Hippocampal formation (tissue), 2 donors: ENCODE results near the gene RBFOX2.

ENCODE experiments used
- DNase-seq, 2 donors: peaks; one replicate each; lab custom pipeline; 2025; lab: John Stamatoyannopoulos, UW

The RBFOX2 gene

GRCh38 chr22:35930933-35931332 is 97.7 kb downstream of the RBFOX2 start:
- DNase-seq: peak in 1 of 2 donors; percentile 69

GRCh38 chr22:35928285-35928798 is 100.3 kb downstream of the RBFOX2 start:
- DNase-seq: no peak

GRCh38 chr22:35923026-35923425 is 105.6 kb downstream of the RBFOX2 start:
- DNase-seq: no peak

GRCh38 chr22:35921777-35922176 is 106.8 kb downstream of the RBFOX2 start:
- peak; percentile 31 to 34 for DNase-seq

GRCh38 chr22:35921044-35921443 is 107.6 kb downstream of the RBFOX2 start:
- no peak for DNase-seq

- no peak for DNase-seq
Observed at GRCh38 chr22:35919002-35919542, 109.6 kb downstream of the RBFOX2 start.

GRCh38 chr22:35918456-35918855 is 110.2 kb downstream of the RBFOX2 start:
- no peak for DNase-seq

GRCh38 chr22:35917651-35918050 is 111.0 kb downstream of the RBFOX2 start:
- DNase-seq: no peak

- DNase-seq: no peak
Observed at GRCh38 chr22:35915477-35916013, 113.1 kb downstream of the RBFOX2 start.

GRCh38 chr22:35914665-35915476 is 113.8 kb downstream of the RBFOX2 start:
- DNase-seq: peak; percentile 74 to 97

- DNase-seq: no peak
Observed at GRCh38 chr22:35914357-35914664, 114.3 kb downstream of the RBFOX2 start.

GRCh38 chr22:35913925-35914324 is 114.7 kb downstream of the RBFOX2 start:
- DNase-seq: no peak

- no peak for DNase-seq
Observed at GRCh38 chr22:35912658-35913057, 116.0 kb downstream of the RBFOX2 start.

GRCh38 chr22:35911877-35912276 is 116.7 kb downstream of the RBFOX2 start:
- DNase-seq: no peak

- DNase-seq: no peak
Observed at GRCh38 chr22:35910926-35911325, 117.7 kb downstream of the RBFOX2 start.

GRCh38 chr22:35910003-35910769 is 118.4 kb downstream of the RBFOX2 start:
- no peak for DNase-seq

GRCh38 chr22:35905894-35906293 is 122.7 kb downstream of the RBFOX2 start:
- DNase-seq: no peak

GRCh38 chr22:35904752-35905151 is 123.9 kb downstream of the RBFOX2 start:
- DNase-seq: no peak

GRCh38 chr22:35904336-35904692 is 124.3 kb downstream of the RBFOX2 start:
- no peak for DNase-seq

GRCh38 chr22:35903571-35904335 is 124.9 kb downstream of the RBFOX2 start:
- DNase-seq: no peak

GRCh38 chr22:35900483-35901168 is 128.0 kb downstream of the RBFOX2 start:
- no peak for DNase-seq
